ENCODE data around the gene OR11H1. TPM values are rescaled to one million over a fixed set of nuclear protein-coding genes. Genes with fewer than 3 reads are reported as not detected.
"Not testable (repeated sequence)": the region's sequence is repeated elsewhere in the genome, so short reads cannot be mapped to it uniquely, and the experiment has no call there.

Gene OR11H1
- not detected for total RNA-seq

GRCh38 chr22:15527892-15528291 lies at the start of gene OR11H1:
Gene OR11H1, plus strand, starts transcription at chr22:15528192. Its CDS starts 0 bp downstream, at chr22:15528192.
- POLR2A ChIA-PET; H3K9me3 Mint-ChIP-seq; H3K27me3 Mint-ChIP-seq; CTCF ChIA-PET; H3K4me3 Mint-ChIP-seq; H3K27ac Mint-ChIP-seq; H3K4me1 Mint-ChIP-seq; H3K36me3 Mint-ChIP-seq (ENCODE audit: low read depth); DNase-seq: not testable (repeated sequence)

- H3K27me3 Mint-ChIP-seq; H3K36me3 Mint-ChIP-seq (ENCODE audit: low read depth); CTCF ChIA-PET; H3K27ac Mint-ChIP-seq; H3K4me3 Mint-ChIP-seq; H3K9me3 Mint-ChIP-seq; POLR2A ChIA-PET; H3K4me1 Mint-ChIP-seq; DNase-seq: not testable (repeated sequence)
Measured at GRCh38 chr22:15509967-15510366, 18.0 kb upstream of the OR11H1 start.

GRCh38 chr22:15515896-15516295 lies 12.1 kb upstream of the OR11H1 start:
- H3K9me3 Mint-ChIP-seq; CTCF ChIA-PET; POLR2A ChIA-PET; H3K27ac Mint-ChIP-seq; H3K27me3 Mint-ChIP-seq; H3K4me1 Mint-ChIP-seq; DNase-seq; H3K36me3 Mint-ChIP-seq (ENCODE audit: low read depth); H3K4me3 Mint-ChIP-seq: not testable (repeated sequence)

- DNase-seq; H3K9me3 Mint-ChIP-seq; H3K27me3 Mint-ChIP-seq; H3K27ac Mint-ChIP-seq; H3K4me1 Mint-ChIP-seq; H3K36me3 Mint-ChIP-seq (ENCODE audit: low read depth); CTCF ChIA-PET; POLR2A ChIA-PET; H3K4me3 Mint-ChIP-seq: not testable (repeated sequence)
Measured at GRCh38 chr22:15553767-15554166, 25.8 kb downstream of the OR11H1 start.

GRCh38 chr22:15563461-15563860 lies 35.5 kb downstream of the OR11H1 start:
- H3K27me3 Mint-ChIP-seq; CTCF ChIA-PET; H3K27ac Mint-ChIP-seq; H3K9me3 Mint-ChIP-seq; H3K4me1 Mint-ChIP-seq; DNase-seq; H3K4me3 Mint-ChIP-seq; H3K36me3 Mint-ChIP-seq (ENCODE audit: low read depth); POLR2A ChIA-PET: not testable (repeated sequence)

GRCh38 chr22:15565063-15565462 lies 37.1 kb downstream of the OR11H1 start:
- POLR2A ChIA-PET; H3K36me3 Mint-ChIP-seq (ENCODE audit: low read depth): not testable (repeated sequence)

More at GRCh38 chr22:15565063-15565462, 37.1 kb downstream of the OR11H1 start:
- H3K4me1 Mint-ChIP-seq, CTCF ChIA-PET, DNase-seq, H3K27ac Mint-ChIP-seq, H3K4me3 Mint-ChIP-seq, H3K9me3 Mint-ChIP-seq, H3K27me3 Mint-ChIP-seq: not testable (repeated sequence)

Other genes starting within 250 kb of the OR11H1 start
- gene POTEH, start 161.8 kb downstream of the OR11H1 start, total RNA-seq, result not detected

Data from activated CD4-positive, alpha-beta memory T cell treated with anti-CD3 and anti-CD28 coated beads, Interleukin-2, amount 10 ng/mL, durations not matched to agents 7 days and 5 days (primary cell).